Right lobe of liver (tissue), 6 donors: Measurements from ENCODE around the gene SGCE. TPM values are rescaled to one million over a fixed set of nuclear protein-coding genes. Genes with fewer than 3 reads are reported as not detected.

Experiments
- ATAC-seq, 4 donors: fragments of 200-7000 bp; cut with Tn5 transposase; one replicate each; pipeline ENCODE4 v1.9.1; 2020; ENCODE audit warnings: mild to moderate bottlenecking in 4 of 4, moderate library complexity in 4 of 4
- DNase-seq, 3 donors: peaks; one replicate each; pipeline ENCODE4 v3.0.0-alpha.2; 2020
- H3K27ac ChIP-seq, 3 donors: fragments of 200-600 bp; one replicate each; pipeline ENCODE4 v1.8.0; 2022
- H3K27me3 ChIP-seq, 2 donors: fragments of 200-600 bp; one replicate each; pipeline ENCODE4 v1.8.0; 2022
- H3K36me3 ChIP-seq, 4 donors: fragments of 200-600 bp; sonication (generic) in 1 of 4; one replicate each; pipeline versions ENCODE4 v1.5.1 to v1.8.0; 2017 to 2022; ENCODE audit warnings: control low read depth in 1 of 4
- H3K4me1 ChIP-seq, 4 donors: fragments of 200-600 bp; sonication (generic) in 1 of 4; one replicate each; pipeline versions ENCODE4 v1.5.1 to v1.8.0; 2017 to 2022; ENCODE audit warnings: control low read depth in 1 of 4
- H3K4me3 ChIP-seq, 3 donors: fragments of 200-600 bp; one replicate each; pipeline ENCODE4 v1.8.0; 2022
- H3K9me3 ChIP-seq, 4 donors: fragments of 200-600 bp; sonication (generic) in 1 of 4; one replicate each; pipeline versions ENCODE4 v1.5.1 to v1.8.0; 2017 to 2022; ENCODE audit warnings: control low read depth in 1 of 4
- CTCF ChIP-seq, 4 donors: fragments of 200-600 bp in 3 of 4; fragments of 450-650 bp in 1 of 4; IDR thresholded peaks; one replicate each; pipeline versions ENCODE4 v1.5.1 to v1.8.0; 2016 to 2022; ENCODE audit warnings: antibody characterized with exemption in 4 of 4, mild to moderate bottlenecking in 2 of 4
- POLR2A ChIP-seq: fragments of 450-650 bp; IDR thresholded peaks from one replicate; pipeline ENCODE4 v1.6.1; 2017; ENCODE audit warnings: antibody characterized with exemption, mild to moderate bottlenecking
- WGBS: methylation state at CpG from one replicate; pipeline ENCODE4 v1.1.6; 2018; ENCODE audit warnings: low coverage, low lambda C conversion rate; ENCODE audit not compliant: insufficient coverage; ENCODE audit errors: missing lambda C conversion rate; 5-methylcytosine and 5-hydroxymethylcytosine counted together
- intact Hi-C, 2 donors: fragments of 100-400 bp; cut with DNase I; formaldehyde crosslinking; loops; one replicate each; pipeline versions ENCODE4 v1.11.2 to v1.14.1; 2022
- total RNA-seq, 6 experiments: library from RNA; depleted of rRNA in 2 of 6; stranded (reverse); fragments of >200 nt in 2 of 6; fragmentation: NEBNext Ultra II Directional in 3 of 6; extraction: Animal tissue kit (Norgen Biotek cat#: 25700) in 3 of 6; gene quantifications; one replicate each; pipeline versions ENCODE4 v1.1.0 to v1.2.4, GENCODE V29; 2016 to 2023
- donor health status: DM: no; HTN: yes; CAD: no.
- donor health status: DM: no; HTN: no; CAD: no.
- donor health status: DM: no; HTN: no; CAD: no.
- donor health status: DM: no; HTN: yes; CAD: no.
- donor health status: DM: no; HTN: yes; CAD: no.

SGCE gene
- total RNA-seq, 6 experiments from 2014 or later = 4.2 to 17.8 (median 14.8) TPM

- H3K27ac ChIP-seq = no peak overlapping the region
- no peaks in the 10 kb centered on the region for H3K36me3 ChIP-seq
- intact Hi-C loops = no loop called here
- no peak for ATAC-seq
- H3K4me3 ChIP-seq = no peak overlapping the region
- 67% methylated on average over 1 of the region's 1 CpG for WGBS
- H3K27me3 ChIP-seq = no peaks in the 10 kb centered on the region
- DNase-seq = no peak
- no peaks in the 10 kb centered on the region for H3K4me1 ChIP-seq
- TF ChIP-seq POLR2A = no peak
- TF ChIP-seq CTCF (IDR thresholded peaks at IDR 0.05) = no peak
- H3K9me3 ChIP-seq = no peaks in the 10 kb centered on the region
Measured at GRCh38 chr7:94683066-94683465, 27.1 kb upstream of the SGCE start.

- Histone ChIP-seq H3K27me3 (no peaks in the 10 kb centered on the region), H3K27ac (no peak overlapping the region), H3K4me1 (no peaks in the 10 kb centered on the region), H3K4me3 (no peak overlapping the region), H3K9me3 (no peaks in the 10 kb centered on the region), H3K36me3 (no peaks in the 10 kb centered on the region)
- ATAC-seq = no peak
- TF ChIP-seq CTCF (IDR thresholded peaks at IDR 0.05) (no peak), POLR2A (no peak)
- no peak for DNase-seq
- 84% methylated on average over 1 of the region's 1 CpG for WGBS
- intact Hi-C loops = no loop called here
Measured at GRCh38 chr7:94679358-94679757, 23.4 kb upstream of the SGCE start.

- no peak overlapping the region for H3K4me3 ChIP-seq
- H3K4me1 ChIP-seq = no peaks in the 10 kb centered on the region
- DNase-seq (no peak), ATAC-seq (no peak)
- TF ChIP-seq POLR2A (no peak), CTCF (IDR thresholded peaks at IDR 0.05) (no peak)
- no peaks in the 10 kb centered on the region for H3K9me3 ChIP-seq
- intact Hi-C loops = no loop called here
- H3K27ac ChIP-seq = no peak overlapping the region
- no peaks in the 10 kb centered on the region for H3K27me3 ChIP-seq
- 69% methylated on average over 3 of the region's 3 CpGs for WGBS
- no peaks in the 10 kb centered on the region for H3K36me3 ChIP-seq
Measured at GRCh38 chr7:94676431-94676830, 20.5 kb upstream of the SGCE start.

GRCh38 chr7:94675356-94675755 is 19.4 kb upstream of the SGCE start:
- DNase-seq (no peak), ATAC-seq (no peak)
- intact Hi-C loops = no loop called here
- Histone ChIP-seq H3K9me3 (no peaks in the 10 kb centered on the region), H3K27me3 (no peaks in the 10 kb centered on the region), H3K27ac (no peak overlapping the region), H3K36me3 (no peaks in the 10 kb centered on the region), H3K4me1 (no peaks in the 10 kb centered on the region), H3K4me3 (no peak overlapping the region)
- TF ChIP-seq CTCF (IDR thresholded peaks at IDR 0.05) (no peak), POLR2A (no peak)
- 96% methylated on average over 8 of the region's 8 CpGs for WGBS
